GM19463 (cell line): ENCODE measurements around the gene MARCHF2.

Source experiments
- ATAC-seq: cut with Tn5 transposase; IDR thresholded peaks from one replicate; pipeline ENCODE4 v1.9.1; 2021; ENCODE audit warnings: mild to moderate bottlenecking, moderate library complexity; ENCODE audit not compliant: unreplicated experiment

MARCHF2 gene

GRCh38 chr19:8451885-8452284 is 38.8 kb downstream of the MARCHF2 start:
- ATAC-seq = no peak

- ATAC-seq = no peak
Measured at GRCh38 chr19:8452446-8453123, 39.5 kb downstream of the MARCHF2 start.

GRCh38 chr19:8453616-8454015 is 40.5 kb downstream of the MARCHF2 start:
- ATAC-seq = no peak

GRCh38 chr19:8454218-8454617 is 41.1 kb downstream of the MARCHF2 start:
- no peak for ATAC-seq

- ATAC-seq = no peak
Measured at GRCh38 chr19:8455018-8455417, 41.9 kb downstream of the MARCHF2 start.

- ATAC-seq = no peak
Measured at GRCh38 chr19:8456064-8456463, 43.0 kb downstream of the MARCHF2 start.

GRCh38 chr19:8457209-8457608 is 44.1 kb downstream of the MARCHF2 start:
- no peak for ATAC-seq

- ATAC-seq = no peak
Measured at GRCh38 chr19:8457827-8458226, 44.7 kb downstream of the MARCHF2 start.

GRCh38 chr19:8458380-8458779 is 45.3 kb downstream of the MARCHF2 start:
- ATAC-seq = no peak

- no peak for ATAC-seq
Measured at GRCh38 chr19:8459095-8459494, 46.0 kb downstream of the MARCHF2 start.

GRCh38 chr19:8459520-8460270 is 46.6 kb downstream of the MARCHF2 start:
- no peak for ATAC-seq

- no peak for ATAC-seq
Measured at GRCh38 chr19:8460516-8461298, 47.6 kb downstream of the MARCHF2 start.

GRCh38 chr19:8461376-8461775 is 48.3 kb downstream of the MARCHF2 start:
- ATAC-seq = no peak

GRCh38 chr19:8461891-8462290 is 48.8 kb downstream of the MARCHF2 start:
- no peak for ATAC-seq

GRCh38 chr19:8462571-8462970 is 49.5 kb downstream of the MARCHF2 start:
- ATAC-seq = no peak

GRCh38 chr19:8463365-8463764 is 50.3 kb downstream of the MARCHF2 start:
- ATAC-seq = no peak

- ATAC-seq = no peak
Measured at GRCh38 chr19:8466018-8466417, 52.9 kb downstream of the MARCHF2 start.

GRCh38 chr19:8468124-8468523 is 55.0 kb downstream of the MARCHF2 start:
- no peak for ATAC-seq

GRCh38 chr19:8468761-8469373 is 55.8 kb downstream of the MARCHF2 start:
- ATAC-seq = no peak

GRCh38 chr19:8469613-8470368 is 56.7 kb downstream of the MARCHF2 start:
- no peak for ATAC-seq
